ENCODE measurements around the gene OR10AG1. TPM values are rescaled to one million over a fixed set of nuclear protein-coding genes. Genes with fewer than 3 reads are reported as not detected.

The OR10AG1 gene
- not detected in 2 replicates for total RNA-seq (2014; rRNA removed; shearing (Covaris generic))

- no peak for DNase-seq (ENCODE audit: low read depth)
These were observed at the start of gene OR10AG1 for GRCh38 chr11:55969845-55970244. Gene OR10AG1 (minus strand): TSS chr11:55969945. CDS start chr11:55969907, 38 bp downstream.

- DNase-seq (ENCODE audit: low read depth), result no peak
These were observed 44.1 kb upstream of the OR10AG1 start for GRCh38 chr11:56013805-56014204.

GRCh38 chr11:56010716-56011115 lies 41.0 kb upstream of the OR10AG1 start:
- DNase-seq (ENCODE audit: low read depth), result no peak

- no peak for DNase-seq (ENCODE audit: low read depth)
These were observed 24.8 kb upstream of the OR10AG1 start, which contains the start of gene OR5F1 for GRCh38 chr11:55994525-55994924. Gene OR5F1 (minus strand): TSS chr11:55994625. CDS start chr11:55994625, 0 bp downstream.

GRCh38 chr11:55970935-55971334 lies 1.2 kb upstream of the OR10AG1 start:
- DNase-seq (ENCODE audit: low read depth), result no peak

- DNase-seq (ENCODE audit: low read depth), result no peak
These were observed 1.8 kb downstream of the OR10AG1 start for GRCh38 chr11:55967914-55968313.

GRCh38 chr11:55966391-55966790 lies 3.4 kb downstream of the OR10AG1 start:
- DNase-seq (ENCODE audit: low read depth), result peak; percentile 2

GRCh38 chr11:55956521-55956920 lies 13.2 kb downstream of the OR10AG1 start:
- DNase-seq (ENCODE audit: low read depth), result no peak

- no peak for DNase-seq (ENCODE audit: low read depth)
These were observed 20.4 kb downstream of the OR10AG1 start for GRCh38 chr11:55949330-55949729.

GRCh38 chr11:55942785-55943392 lies 26.9 kb downstream of the OR10AG1 start:
- peak; percentile 19 for DNase-seq (ENCODE audit: low read depth)

GRCh38 chr11:55936300-55936699 lies 33.4 kb downstream of the OR10AG1 start, which contains the start of gene OR5I1:
Gene OR5I1 (minus strand): TSS chr11:55936400. CDS start chr11:55936400, 0 bp downstream.
- no peak for DNase-seq (ENCODE audit: low read depth)

GRCh38 chr11:55920537-55920936 lies 49.2 kb downstream of the OR10AG1 start:
- DNase-seq (ENCODE audit: low read depth), result no peak

Other genes with a start within 250 kb of the OR10AG1 start
- gene OR5D13, start 196.5 kb downstream of the OR10AG1 start, total RNA-seq (2014; rRNA removed; shearing (Covaris generic)), result not detected in 2 replicates
- not detected in 2 replicates for gene OR5D14, start 174.4 kb downstream of the OR10AG1 start, total RNA-seq (2014; rRNA removed; shearing (Covaris generic))
- gene OR5L1, start 158.6 kb downstream of the OR10AG1 start, total RNA-seq (2014; rRNA removed; shearing (Covaris generic)), result not detected in 2 replicates
- gene OR5D18, start 150.3 kb downstream of the OR10AG1 start, total RNA-seq (2014; rRNA removed; shearing (Covaris generic)), result not detected in 2 replicates
- not detected in 2 replicates for gene OR5L2, start 142.7 kb downstream of the OR10AG1 start, total RNA-seq (2014; rRNA removed; shearing (Covaris generic))
- not detected in 2 replicates for gene OR5D16, start 131.2 kb downstream of the OR10AG1 start, total RNA-seq (2014; rRNA removed; shearing (Covaris generic))
- not detected in 2 replicates for gene TRIM51, start 86.6 kb downstream of the OR10AG1 start, total RNA-seq (2014; rRNA removed; shearing (Covaris generic))
- not detected in 2 replicates for gene OR5W2, start 55.4 kb downstream of the OR10AG1 start, total RNA-seq (2014; rRNA removed; shearing (Covaris generic))
- not detected in 2 replicates for gene OR5I1, start 33.5 kb downstream of the OR10AG1 start, total RNA-seq (2014; rRNA removed; shearing (Covaris generic))
- not detected in 2 replicates for gene OR5F1, start 24.7 kb upstream of the OR10AG1 start, total RNA-seq (2014; rRNA removed; shearing (Covaris generic))
- gene OR5AS1, start 57.7 kb upstream of the OR10AG1 start, total RNA-seq (2014; rRNA removed; shearing (Covaris generic)), result not detected in 2 replicates
- not detected in 2 replicates for gene OR8I2, start 123.4 kb upstream of the OR10AG1 start, total RNA-seq (2014; rRNA removed; shearing (Covaris generic))
- not detected in 2 replicates for gene OR8H2, start 133.7 kb upstream of the OR10AG1 start, total RNA-seq (2014; rRNA removed; shearing (Covaris generic))
- not detected in 2 replicates for gene OR8H3, start 152.4 kb upstream of the OR10AG1 start, total RNA-seq (2014; rRNA removed; shearing (Covaris generic))
- gene OR8J3, start 170.3 kb upstream of the OR10AG1 start, total RNA-seq (2014; rRNA removed; shearing (Covaris generic)), result not detected in 2 replicates
- not detected in 2 replicates for gene OR8K5, start 190.4 kb upstream of the OR10AG1 start, total RNA-seq (2014; rRNA removed; shearing (Covaris generic))
- not detected in 2 replicates for gene OR5J2, start 206.7 kb upstream of the OR10AG1 start, total RNA-seq (2014; rRNA removed; shearing (Covaris generic))

All from M059J (cell line).